Left renal pelvis (tissue), 4 donors: ENCODE data around the gene PIK3AP1. TPM values are rescaled to one million over a fixed set of nuclear protein-coding genes. Genes with fewer than 3 reads are reported as not detected.

Experiments used
- DNase-seq, 4 donors: peaks; one replicate each; pipeline ENCODE4 v3.0.0-alpha.2; 2013; ENCODE audit warnings: low read depth in 4 of 4, low spot score in 3 of 4
- polyA plus RNA-seq, 4 donors: library from polyadenylated mRNA; unstranded; fragments of 120-200 nt; gene quantifications; one replicate each; pipeline ENCODE4 v1.2.1, GENCODE V29; 2013; ENCODE audit not compliant: insufficient read length in 4 of 4

The PIK3AP1 gene
- polyA plus RNA-seq, 4 donors, result 4.5 to 5.2 (median 4.7) TPM

- DNase-seq, result no peak
Observed at GRCh38 chr10:96676272-96677112, 43.8 kb downstream of the PIK3AP1 start.

GRCh38 chr10:96675846-96676245, 44.5 kb downstream of the PIK3AP1 start:
- no peak for DNase-seq

- DNase-seq, result peak; percentile 32 to 66 (median 50)
Observed at GRCh38 chr10:96673318-96674099, 46.8 kb downstream of the PIK3AP1 start.

- no peak for DNase-seq
Observed at GRCh38 chr10:96672481-96673175, 47.7 kb downstream of the PIK3AP1 start.

- DNase-seq, result no peak
Observed at GRCh38 chr10:96671211-96671890, 49.0 kb downstream of the PIK3AP1 start.

GRCh38 chr10:96670786-96671185, 49.5 kb downstream of the PIK3AP1 start:
- no peak for DNase-seq

- DNase-seq, result no peak
Observed at GRCh38 chr10:96667401-96667800, 52.9 kb downstream of the PIK3AP1 start.

- no peak for DNase-seq
Observed at GRCh38 chr10:96666741-96667140, 53.6 kb downstream of the PIK3AP1 start.

- DNase-seq, result no peak
Observed at GRCh38 chr10:96665306-96665705, 55.0 kb downstream of the PIK3AP1 start.

GRCh38 chr10:96664563-96664962, 55.8 kb downstream of the PIK3AP1 start:
- DNase-seq, result no peak

GRCh38 chr10:96663797-96664196, 56.5 kb downstream of the PIK3AP1 start:
- DNase-seq, result no peak

GRCh38 chr10:96661632-96662031, 58.7 kb downstream of the PIK3AP1 start:
- DNase-seq, result no peak

- DNase-seq, result no peak
Observed at GRCh38 chr10:96660297-96660696, 60.0 kb downstream of the PIK3AP1 start.

- DNase-seq, result no peak
Observed at GRCh38 chr10:96658844-96659243, 61.5 kb downstream of the PIK3AP1 start.

- no peak for DNase-seq
Observed at GRCh38 chr10:96657385-96657784, 62.9 kb downstream of the PIK3AP1 start.

GRCh38 chr10:96656839-96657238, 63.5 kb downstream of the PIK3AP1 start:
- no peak for DNase-seq

GRCh38 chr10:96656198-96656577, 64.1 kb downstream of the PIK3AP1 start:
- no peak for DNase-seq

GRCh38 chr10:96655461-96656197, 64.7 kb downstream of the PIK3AP1 start:
- DNase-seq, result no peak

GRCh38 chr10:96651998-96652431, 68.3 kb downstream of the PIK3AP1 start:
- no peak for DNase-seq

GRCh38 chr10:96650958-96651357, 69.4 kb downstream of the PIK3AP1 start:
- no peak for DNase-seq
